ENCODE data around the gene KIF5A.

- no peak for TF ChIP-seq CTCF (IDR thresholded peaks at IDR 0.05)
- no peak for TF ChIP-seq POLR2A (IDR thresholded peaks at IDR 0.05; ENCODE audit: low read depth)
These were observed 21.7 kb upstream of the KIF5A start for GRCh38 chr12:57528176-57528575.

Data from esophagus muscularis mucosa (tissue), 3 donors.